Cardiac muscle cell (in vitro differentiated cells and primary cell): ENCODE measurements around the gene PRMT2. TPM values are rescaled to one million over a fixed set of nuclear protein-coding genes. Genes with fewer than 3 reads are reported as not detected.
"Not testable (repeated sequence)": the region's sequence is repeated elsewhere in the genome, so short reads cannot be mapped to it uniquely, and the experiment has no call there.

ENCODE experiments used
- DNase-seq, 2 donors: peaks; one replicate each; pipeline versions ENCODE4 v3.0.0 to v3.0.0-alpha.2; 2010 to 2017; ENCODE audit warnings: low read depth in 1 of 2, low spot score in 1 of 2
- H3K27ac ChIP-seq: fragments of 200-600 bp; sonication (generic); 2 replicates; pipeline ENCODE4 v1.5.1; 2016
- H3K27me3 ChIP-seq: fragments of 200-600 bp; sonication (generic); 2 replicates; pipeline ENCODE4 v1.6.0; 2016; ENCODE audit warnings: control low read depth
- H3K36me3 ChIP-seq: fragments of 200-600 bp; sonication (generic); 2 replicates; pipeline ENCODE4 v1.5.1; 2016; ENCODE audit warnings: control low read depth
- H3K4me1 ChIP-seq: fragments of 200-600 bp; sonication (generic); 2 replicates; pipeline ENCODE4 v1.8.1; 2017; ENCODE audit warnings: low read depth, mild to moderate bottlenecking, mixed run types
- H3K4me3 ChIP-seq: fragments of 200-600 bp; sonication (generic); 2 replicates; pipeline ENCODE4 v1.5.1; 2016; ENCODE audit warnings: mild to moderate bottlenecking
- H3K9me3 ChIP-seq: fragments of 200-600 bp; sonication (generic); 2 replicates; pipeline ENCODE4 v1.5.1; 2017; ENCODE audit warnings: low read depth, mild to moderate bottlenecking, control low read depth
- polyA plus RNA-seq: library from polyadenylated mRNA; unstranded; fragments of >200 nt; fragmentation: Nextera tagmentation; extraction: Ambion mirVana; gene quantifications from 2 replicates; pipeline ENCODE4 v1.2.1, GENCODE V29; 2016
- total RNA-seq: library from RNA; depleted of rRNA; stranded (reverse); fragments of >200 nt; gene quantifications from 2 replicates; pipeline ENCODE4 v1.2.3, GENCODE V29; 2016
- TF ChIP-seq, protein P1 (sequence below): IDR thresholded peaks from 2 replicates; pipeline ENCODE4 v1.5.1; 2012; ENCODE audit warnings: low read depth, mild to moderate bottlenecking, low read length

The PRMT2 gene
- total and polyA plus RNA-seq, 2 experiments from 2014 or later, result 90.5 to 140 TPM

- no peak overlapping the region for H3K4me3 ChIP-seq
- peak in 1 of 2 donors; percentile 15 for DNase-seq
- H3K9me3 ChIP-seq, result no peaks in the 10 kb centered on the region
- H3K36me3 ChIP-seq, result no peaks in the 10 kb centered on the region
- TF ChIP-seq, protein P1, sequence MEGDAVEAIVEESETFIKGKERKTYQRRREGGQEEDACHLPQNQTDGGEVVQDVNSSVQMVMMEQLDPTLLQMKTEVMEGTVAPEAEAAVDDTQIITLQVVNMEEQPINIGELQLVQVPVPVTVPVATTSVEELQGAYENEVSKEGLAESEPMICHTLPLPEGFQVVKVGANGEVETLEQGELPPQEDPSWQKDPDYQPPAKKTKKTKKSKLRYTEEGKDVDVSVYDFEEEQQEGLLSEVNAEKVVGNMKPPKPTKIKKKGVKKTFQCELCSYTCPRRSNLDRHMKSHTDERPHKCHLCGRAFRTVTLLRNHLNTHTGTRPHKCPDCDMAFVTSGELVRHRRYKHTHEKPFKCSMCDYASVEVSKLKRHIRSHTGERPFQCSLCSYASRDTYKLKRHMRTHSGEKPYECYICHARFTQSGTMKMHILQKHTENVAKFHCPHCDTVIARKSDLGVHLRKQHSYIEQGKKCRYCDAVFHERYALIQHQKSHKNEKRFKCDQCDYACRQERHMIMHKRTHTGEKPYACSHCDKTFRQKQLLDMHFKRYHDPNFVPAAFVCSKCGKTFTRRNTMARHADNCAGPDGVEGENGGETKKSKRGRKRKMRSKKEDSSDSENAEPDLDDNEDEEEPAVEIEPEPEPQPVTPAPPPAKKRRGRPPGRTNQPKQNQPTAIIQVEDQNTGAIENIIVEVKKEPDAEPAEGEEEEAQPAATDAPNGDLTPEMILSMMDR, result no peak
- H3K27ac ChIP-seq, result no peak overlapping the region
- H3K27me3 ChIP-seq, result no peaks in the 10 kb centered on the region
- no peaks in the 10 kb centered on the region for H3K4me1 ChIP-seq
Measured at GRCh38 chr21:46675595-46676280, 40.3 kb downstream of the PRMT2 start.

DNA sequence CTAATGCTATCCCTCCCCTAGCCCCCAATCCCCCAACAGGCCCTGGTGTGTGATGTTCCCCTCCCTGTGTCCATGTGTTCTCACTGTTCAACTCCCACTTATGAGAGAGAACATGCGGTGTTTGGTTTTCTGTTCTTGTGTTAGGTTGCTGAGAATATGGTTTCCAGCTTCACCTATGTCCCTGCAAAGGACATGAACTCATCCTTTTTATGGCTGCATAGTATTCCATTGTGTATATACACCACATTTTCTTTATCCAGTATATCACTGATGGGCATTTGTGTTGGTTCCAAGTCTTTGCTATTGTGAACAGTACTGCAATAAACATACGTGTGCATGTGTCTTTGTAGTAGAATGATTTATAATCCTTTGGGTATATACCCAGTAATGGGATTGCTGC, 41.1 kb downstream of the PRMT2 start:
- not testable (repeated sequence) for H3K4me3 ChIP-seq, DNase-seq, H3K27ac ChIP-seq, H3K4me1 ChIP-seq, H3K9me3 ChIP-seq, H3K27me3 ChIP-seq, H3K36me3 ChIP-seq

DNA sequence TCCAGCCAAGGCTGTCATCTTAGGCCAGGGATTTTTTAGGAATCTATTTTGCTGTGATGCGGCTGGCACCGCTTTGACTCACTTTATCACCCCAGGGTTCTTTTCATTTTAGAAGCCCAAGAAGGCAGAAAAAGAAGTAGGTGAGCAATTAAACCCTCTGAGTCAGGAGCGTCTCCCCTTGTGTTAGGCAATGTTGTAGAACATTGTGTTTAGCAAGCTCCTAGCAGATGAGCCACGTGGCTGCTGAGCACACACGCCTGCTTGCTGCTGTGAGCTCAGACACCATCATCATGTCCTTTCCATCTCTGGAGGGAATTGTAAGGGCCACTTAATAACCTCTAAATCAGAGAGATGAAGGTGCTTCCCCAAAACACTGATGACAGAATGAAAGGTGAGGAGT, 46.1 kb downstream of the PRMT2 start:
- not testable (repeated sequence) for H3K36me3 ChIP-seq, H3K4me1 ChIP-seq, H3K27me3 ChIP-seq, H3K9me3 ChIP-seq, H3K27ac ChIP-seq, H3K4me3 ChIP-seq
- DNase-seq, result peak in 1 of 2 donors; percentile 43

GRCh38 chr21:46698652-46699051, 63.2 kb downstream of the PRMT2 start:
- not testable (repeated sequence) for H3K27me3 ChIP-seq, H3K36me3 ChIP-seq, H3K4me3 ChIP-seq, H3K9me3 ChIP-seq, DNase-seq, H3K4me1 ChIP-seq, H3K27ac ChIP-seq

- DNase-seq, H3K4me3 ChIP-seq: not testable (repeated sequence)
Measured at GRCh38 chr21:46699104-46699503, 63.6 kb downstream of the PRMT2 start.

More at GRCh38 chr21:46699104-46699503, 63.6 kb downstream of the PRMT2 start:
- H3K9me3 ChIP-seq, H3K36me3 ChIP-seq, H3K27me3 ChIP-seq, H3K4me1 ChIP-seq, H3K27ac ChIP-seq: not testable (repeated sequence)

Other genes starting within 250 kb of the PRMT2 start
- 18.5 and 42.2 TPM in 2 replicates for gene DIP2A, start 176.8 kb upstream of the PRMT2 start, total RNA-seq
- 21.7 and 31.8 TPM in 2 replicates for gene DIP2A, start 176.8 kb upstream of the PRMT2 start, polyA plus RNA-seq
- gene S100B, start 30.6 kb upstream of the PRMT2 start, total RNA-seq, result 0.21 and 0.49 TPM in 2 replicates
- 0.16 and 0.81 TPM in 2 replicates for gene S100B, start 30.6 kb upstream of the PRMT2 start, polyA plus RNA-seq